Osteoblast (primary cell): ENCODE results near the gene TACO1. TPM values are rescaled to one million over a fixed set of nuclear protein-coding genes. Genes with fewer than 3 reads are reported as not detected.
A peak's percentile ranks its signal among the peaks of the same experiment; 100 is the strongest.

ENCODE experiments used
- DNase-seq: peaks from one replicate; pipeline ENCODE4 v3.0.0; 2011; ENCODE audit warnings: low spot score, mixed read lengths; ENCODE audit not compliant: insufficient read length; ENCODE audit errors: missing footprints
- H2AFZ ChIP-seq: 2 replicates; pipeline ENCODE4 v1.6.0; 2011; ENCODE audit warnings: mild to moderate bottlenecking, low read length
- H3K27ac ChIP-seq: 2 replicates; pipeline ENCODE4 v1.5.1; 2011; ENCODE audit warnings: mild to moderate bottlenecking, low read depth, low read length, moderate library complexity
- H3K27me3 ChIP-seq: 2 replicates; pipeline ENCODE4 v1.6.0; 2012; ENCODE audit warnings: mild to moderate bottlenecking, control low read depth, inconsistent platforms, low read length, moderate library complexity; ENCODE audit not compliant: insufficient read depth
- H3K36me3 ChIP-seq: 2 replicates; pipeline ENCODE4 v1.5.1; 2011; ENCODE audit warnings: mild to moderate bottlenecking, low read length, control low read depth, moderate library complexity; ENCODE audit not compliant: insufficient read depth
- H3K4me1 ChIP-seq: 2 replicates; pipeline ENCODE4 v1.5.1; 2011; ENCODE audit warnings: mild to moderate bottlenecking, low read length, control low read depth, moderate library complexity; ENCODE audit not compliant: insufficient read depth
- H3K4me2 ChIP-seq: 2 replicates; pipeline ENCODE4 v1.6.0; 2011; ENCODE audit warnings: mild to moderate bottlenecking, low read length; ENCODE audit not compliant: insufficient read depth
- H3K4me3 ChIP-seq: fragments of 200-600 bp; sonication (generic); 3 replicates; pipeline ENCODE4 v1.5.1; 2012; ENCODE audit warnings: mild to moderate bottlenecking, low read length, inconsistent platforms; ENCODE audit not compliant: insufficient read depth
- H3K79me2 ChIP-seq: 2 replicates; pipeline ENCODE4 v1.6.0; 2012; ENCODE audit warnings: mild to moderate bottlenecking, low read length, control low read depth, inconsistent platforms; ENCODE audit not compliant: insufficient read depth
- H3K9me3 ChIP-seq: 2 replicates; pipeline ENCODE4 v1.5.1; 2011; ENCODE audit warnings: low read depth, low read length, control low read depth
- H4K20me1 ChIP-seq: 2 replicates; pipeline ENCODE4 v1.6.0; 2012; ENCODE audit warnings: mild to moderate bottlenecking, low read length, control low read depth; ENCODE audit not compliant: insufficient read depth
- total RNA-seq: library from RNA; depleted of rRNA; stranded (reverse); fragments of >200 nt; gene quantifications from 2 replicates; pipeline ENCODE4 v1.2.3, GENCODE V29; 2012
- TF ChIP-seq, protein P1 (sequence below): IDR thresholded peaks from 2 replicates; pipeline ENCODE4 v1.5.1; 2011; ENCODE audit warnings: mild to moderate bottlenecking, low read depth, low read length, moderate library complexity; ENCODE audit errors: extremely low read depth

The TACO1 gene
- total RNA-seq, 1 donor, result 21.0 TPM

DNA sequence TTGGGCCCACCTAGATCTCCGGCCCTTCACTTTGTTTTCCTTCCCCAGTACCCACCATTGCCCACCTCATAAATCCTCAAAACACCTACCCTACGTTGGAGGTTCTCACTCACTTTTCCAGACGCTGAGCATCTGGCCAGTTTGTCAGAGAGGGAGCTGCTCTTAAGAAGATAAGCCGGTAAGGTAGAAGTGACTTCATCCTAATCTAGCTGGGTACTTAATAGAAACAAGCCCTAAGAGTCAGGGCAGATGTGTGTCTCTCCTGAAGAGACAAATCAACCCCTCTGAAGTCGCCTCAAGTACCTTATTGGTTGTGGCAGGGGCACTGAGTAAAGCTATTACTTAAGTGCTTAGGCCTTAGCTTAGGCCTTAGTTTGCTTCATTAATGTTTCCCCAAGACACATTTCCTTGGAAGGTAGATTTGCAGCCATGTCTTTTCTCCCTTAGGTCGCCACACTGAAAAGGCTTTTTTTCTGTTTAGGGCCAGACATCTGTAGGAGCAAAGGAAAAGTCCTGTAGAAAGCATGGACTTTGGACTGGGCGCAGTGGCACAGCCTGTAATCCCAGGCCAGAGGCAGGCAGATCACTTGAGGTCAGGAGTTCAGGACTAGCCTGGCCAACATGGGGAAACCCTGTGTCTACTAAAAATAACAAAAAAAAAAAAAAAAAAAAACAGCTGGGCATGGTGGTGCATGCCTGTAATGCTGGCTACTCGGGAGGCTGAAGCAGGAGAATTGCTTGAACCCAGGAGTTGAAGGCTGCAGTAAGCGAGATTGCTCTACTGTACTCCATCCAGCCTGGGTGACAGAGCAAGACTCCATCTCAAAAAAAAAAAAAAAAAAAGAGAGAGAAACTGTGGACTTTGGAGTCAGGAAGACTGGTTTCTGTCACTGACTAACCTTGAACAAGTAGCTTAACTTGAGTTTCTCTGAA lies 1.0 kb downstream of the TACO1 start:
- Histone ChIP-seq H3K27me3 (no peaks in the 10 kb centered on the region), H3K4me1 (peaks cover 16% of the 10 kb centered on the region), H2AFZ (peak overlapping the region; percentile 90), H3K4me3 (peak overlapping the region; percentile 91), H3K27ac (peak overlapping the region; percentile 80), H4K20me1 (peaks cover 3% of the 10 kb centered on the region), H3K36me3 (peaks cover 19% of the 10 kb centered on the region), H3K79me2 (peaks cover 17% of the 10 kb centered on the region), H3K9me3 (no peaks in the 10 kb centered on the region), H3K4me2 (peak overlapping the region; percentile 92)
- TF ChIP-seq, protein P1, sequence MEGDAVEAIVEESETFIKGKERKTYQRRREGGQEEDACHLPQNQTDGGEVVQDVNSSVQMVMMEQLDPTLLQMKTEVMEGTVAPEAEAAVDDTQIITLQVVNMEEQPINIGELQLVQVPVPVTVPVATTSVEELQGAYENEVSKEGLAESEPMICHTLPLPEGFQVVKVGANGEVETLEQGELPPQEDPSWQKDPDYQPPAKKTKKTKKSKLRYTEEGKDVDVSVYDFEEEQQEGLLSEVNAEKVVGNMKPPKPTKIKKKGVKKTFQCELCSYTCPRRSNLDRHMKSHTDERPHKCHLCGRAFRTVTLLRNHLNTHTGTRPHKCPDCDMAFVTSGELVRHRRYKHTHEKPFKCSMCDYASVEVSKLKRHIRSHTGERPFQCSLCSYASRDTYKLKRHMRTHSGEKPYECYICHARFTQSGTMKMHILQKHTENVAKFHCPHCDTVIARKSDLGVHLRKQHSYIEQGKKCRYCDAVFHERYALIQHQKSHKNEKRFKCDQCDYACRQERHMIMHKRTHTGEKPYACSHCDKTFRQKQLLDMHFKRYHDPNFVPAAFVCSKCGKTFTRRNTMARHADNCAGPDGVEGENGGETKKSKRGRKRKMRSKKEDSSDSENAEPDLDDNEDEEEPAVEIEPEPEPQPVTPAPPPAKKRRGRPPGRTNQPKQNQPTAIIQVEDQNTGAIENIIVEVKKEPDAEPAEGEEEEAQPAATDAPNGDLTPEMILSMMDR, result no peak
- DNase-seq, result no peak

DNA sequence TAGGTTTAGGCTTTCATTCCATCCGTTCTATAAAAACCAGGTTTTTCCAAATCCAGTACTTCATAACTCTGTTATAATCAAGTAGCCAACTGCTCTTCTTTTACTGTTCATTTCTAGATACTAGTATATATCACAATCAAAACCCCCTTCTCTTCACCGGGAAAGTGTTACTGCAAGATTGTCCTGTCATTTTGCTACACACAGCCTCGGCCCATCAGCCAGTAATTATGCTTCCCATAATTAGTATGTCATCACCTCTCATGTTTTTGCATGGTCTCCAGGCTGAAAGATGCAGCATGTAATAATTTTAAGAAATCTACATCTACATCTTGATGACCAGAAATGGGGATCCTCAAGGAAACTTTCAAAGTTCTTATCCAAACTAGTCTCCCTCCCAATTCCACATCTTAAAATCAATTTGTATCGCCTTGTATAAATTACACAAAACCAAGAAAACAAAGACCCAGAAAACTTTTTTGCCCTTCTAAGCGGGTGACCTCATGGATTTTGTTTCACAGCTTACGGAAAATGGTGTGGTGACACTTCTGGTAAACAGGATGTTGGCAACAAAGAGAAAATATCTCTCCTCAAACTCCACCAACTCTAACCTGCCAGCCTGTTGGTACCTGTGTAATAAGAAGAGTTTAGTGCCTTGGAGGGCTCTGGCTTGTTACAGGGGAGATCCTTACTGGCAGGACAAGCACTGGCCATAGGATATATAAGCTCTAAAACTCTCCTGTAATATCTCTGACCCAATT lies 9.3 kb downstream of the TACO1 start:
- no peak overlapping the region for H3K27ac ChIP-seq
- H2AFZ ChIP-seq, result no peak overlapping the region
- H3K4me3 ChIP-seq, result no peak overlapping the region
- H3K79me2 ChIP-seq, result no peaks in the 10 kb centered on the region
- H3K36me3 ChIP-seq, result peaks cover 41% of the 10 kb centered on the region
- no peaks in the 10 kb centered on the region for H3K4me1 ChIP-seq
- TF ChIP-seq, protein P1, result no peak
- H3K4me2 ChIP-seq, result no peak overlapping the region
- H4K20me1 ChIP-seq, result peaks cover 3% of the 10 kb centered on the region
- DNase-seq, result no peak
- no peaks in the 10 kb centered on the region for H3K27me3 ChIP-seq
- H3K9me3 ChIP-seq, result no peaks in the 10 kb centered on the region

DNA sequence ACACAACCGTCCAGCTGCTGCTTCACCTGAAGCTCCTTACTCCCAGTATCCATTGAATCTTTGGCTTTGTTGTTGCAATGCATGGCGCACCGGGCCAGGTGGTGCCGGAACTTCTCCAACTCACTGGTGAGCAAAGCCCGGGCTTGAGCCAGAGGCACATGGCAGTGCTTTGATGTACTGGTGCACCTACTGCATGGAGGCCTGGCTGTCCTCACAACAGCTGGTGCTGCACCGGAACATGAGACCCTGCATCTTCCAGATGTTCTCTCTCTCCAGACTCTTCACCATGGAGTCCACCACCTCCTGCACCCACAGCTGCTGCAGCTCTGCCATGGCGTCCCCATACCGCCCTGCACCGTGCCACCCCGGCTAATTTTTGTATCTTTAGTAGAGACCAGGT lies 10.2 kb downstream of the TACO1 start:
- no peak for DNase-seq
- H3K9me3 ChIP-seq, result no peaks in the 10 kb centered on the region
- no peaks in the 10 kb centered on the region for H3K79me2 ChIP-seq
- H3K4me2 ChIP-seq, result no peak overlapping the region
- no peaks in the 10 kb centered on the region for H3K27me3 ChIP-seq
- no peak overlapping the region for H2AFZ ChIP-seq
- TF ChIP-seq, protein P1, result no peak
- peaks cover 3% of the 10 kb centered on the region for H4K20me1 ChIP-seq
- H3K4me3 ChIP-seq, result no peak overlapping the region
- H3K4me1 ChIP-seq, result no peaks in the 10 kb centered on the region
- H3K27ac ChIP-seq, result no peak overlapping the region
- H3K36me3 ChIP-seq, result peaks cover 32% of the 10 kb centered on the region

DNA sequence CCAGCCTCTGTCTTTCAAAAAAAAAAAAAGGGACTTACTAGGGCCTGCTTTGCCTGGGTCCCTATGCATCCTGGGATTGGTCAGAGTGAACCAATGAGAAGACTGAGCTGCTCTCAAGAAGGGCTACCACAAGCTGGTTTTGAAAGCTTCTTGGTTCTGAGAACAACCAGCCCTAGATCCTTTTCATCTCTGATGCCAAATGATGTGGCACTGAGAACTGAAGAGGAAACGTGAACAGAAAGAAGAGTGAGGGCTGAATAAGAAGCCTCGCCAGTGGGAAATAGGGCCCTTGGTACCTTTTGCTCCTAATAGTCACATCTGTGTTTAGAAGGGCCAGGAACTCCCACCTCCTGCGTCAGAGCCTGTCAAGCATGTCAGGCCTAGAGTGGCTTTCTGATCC lies 10.7 kb downstream of the TACO1 start:
- no peaks in the 10 kb centered on the region for H3K9me3 ChIP-seq
- H3K27ac ChIP-seq, result no peak overlapping the region
- TF ChIP-seq, protein P1, result no peak
- no peaks in the 10 kb centered on the region for H4K20me1 ChIP-seq
- H3K36me3 ChIP-seq, result peaks cover 27% of the 10 kb centered on the region
- H3K4me1 ChIP-seq, result no peaks in the 10 kb centered on the region
- H3K79me2 ChIP-seq, result no peaks in the 10 kb centered on the region
- H3K4me2 ChIP-seq, result no peak overlapping the region
- no peak overlapping the region for H3K4me3 ChIP-seq
- H3K27me3 ChIP-seq, result no peaks in the 10 kb centered on the region
- no peak for DNase-seq
- no peak overlapping the region for H2AFZ ChIP-seq
